GM23338 (cell line): ENCODE results near the gene RNF115. TPM values are rescaled to one million over a fixed set of nuclear protein-coding genes. Genes with fewer than 3 reads are reported as not detected.
"Not testable (repeated sequence)": the region's sequence is repeated elsewhere in the genome, so short reads cannot be mapped to it uniquely, and the experiment has no call there.

Experiments
- ATAC-seq: fragments of 200-7000 bp; cut with Tn5 transposase; 3 replicates; pipeline ENCODE4 v1.9.1; 2020
- DNase-seq: peaks from one replicate; pipeline ENCODE4 v3.0.0-alpha.2; 2015; ENCODE audit warnings: low spot score
- H2AFZ ChIP-seq: fragments of 200-600 bp; sonication (generic); 2 replicates; pipeline ENCODE4 v1.8.0; 2016; ENCODE audit warnings: antibody characterized with exemption, mild to moderate bottlenecking, moderate library complexity
- H3F3A ChIP-seq: fragments of 200-600 bp; sonication (generic); replicated peaks from 2 replicates; pipeline ENCODE4 v1.8.0; 2017; ENCODE audit warnings: antibody characterized with exemption, mixed run types, low read depth
- H3K27ac ChIP-seq: fragments of 200-600 bp; sonication (generic); 2 replicates; pipeline ENCODE4 v1.6.1; 2016; ENCODE audit warnings: low read depth
- H3K27me3 ChIP-seq: fragments of 200-600 bp; sonication (generic); 2 replicates; pipeline ENCODE4 v1.8.0; 2016; ENCODE audit warnings: mild to moderate bottlenecking, mixed run types, moderate library complexity; ENCODE audit not compliant: insufficient read depth
- H3K36me3 ChIP-seq: fragments of 200-600 bp; sonication (generic); 2 replicates; pipeline ENCODE4 v1.8.0; 2016; ENCODE audit warnings: mild to moderate bottlenecking; ENCODE audit not compliant: insufficient read depth
- H3K4me1 ChIP-seq: fragments of 200-600 bp; sonication (generic); 2 replicates; pipeline ENCODE4 v1.8.0; 2016; ENCODE audit warnings: mild to moderate bottlenecking, moderate library complexity; ENCODE audit not compliant: insufficient read depth
- H3K4me2 ChIP-seq: fragments of 200-600 bp; sonication (generic); 2 replicates; pipeline ENCODE4 v1.7.1; 2017; ENCODE audit warnings: mixed run types
- H3K4me3 ChIP-seq: fragments of 200-600 bp; sonication (generic); 2 replicates; pipeline ENCODE4 v1.6.1; 2016; ENCODE audit warnings: mixed run types
- H3K79me2 ChIP-seq: fragments of 200-600 bp; sonication (generic); replicated peaks from 2 replicates; pipeline ENCODE4 v1.8.0; 2017; ENCODE audit warnings: mild to moderate bottlenecking; ENCODE audit not compliant: insufficient read depth
- H3K9me2 ChIP-seq: fragments of 200-600 bp; sonication (generic); 2 replicates; pipeline ENCODE4 v1.8.0; 2017; ENCODE audit not compliant: insufficient read depth
- H4K20me1 ChIP-seq: fragments of 200-600 bp; sonication (generic); replicated peaks from 2 replicates; pipeline ENCODE4 v1.8.0; 2017; ENCODE audit warnings: mild to moderate bottlenecking; ENCODE audit not compliant: insufficient read depth
- H3K27ac Mint-ChIP-seq: 2 replicates; pipeline ENCODE4 v1.8.0; 2020; ENCODE audit warnings: inconsistent platforms, mild to moderate bottlenecking, moderate library complexity, mixed read lengths
- H3K27me3 Mint-ChIP-seq: 3 replicates; pipeline ENCODE4 v1.8.0; 2022; ENCODE audit warnings: low read depth, mild to moderate bottlenecking, moderate library complexity, mixed read lengths, inconsistent platforms; ENCODE audit not compliant: insufficient read depth, poor library complexity
- H3K36me3 Mint-ChIP-seq: 3 replicates; pipeline ENCODE4 v1.8.0; 2021; ENCODE audit warnings: low read depth, mild to moderate bottlenecking, inconsistent platforms, moderate library complexity, mixed read lengths
- H3K4me1 Mint-ChIP-seq: 3 replicates; pipeline ENCODE4 v1.8.0; 2020; ENCODE audit warnings: mild to moderate bottlenecking, inconsistent platforms, mixed read lengths
- H3K4me3 Mint-ChIP-seq: 3 replicates; pipeline ENCODE4 v1.8.0; 2021; ENCODE audit warnings: moderate library complexity, mild to moderate bottlenecking, inconsistent platforms, mixed read lengths
- H3K9me3 Mint-ChIP-seq: 3 replicates; pipeline ENCODE4 v1.8.0; 2020; ENCODE audit warnings: moderate library complexity, mild to moderate bottlenecking, inconsistent platforms, mixed read lengths
- CREB1 ChIP-seq: fragments of 250-450 bp; sonication (Bioruptor Pico); IDR thresholded peaks from 2 replicates; pipeline ENCODE4 v1.5.0; 2020; ENCODE audit warnings: low read depth, mild to moderate bottlenecking, moderate library complexity
- EZH2 ChIP-seq: fragments of 200-600 bp; sonication (generic); IDR thresholded peaks from one replicate; pipeline ENCODE4 v1.8.0; 2017; ENCODE audit warnings: antibody characterized with exemption, mild to moderate bottlenecking, low read depth; ENCODE audit not compliant: unreplicated experiment
- EZH2phosphoT487 ChIP-seq: fragments of 200-600 bp; sonication (generic); IDR thresholded peaks from one replicate; pipeline ENCODE4 v1.8.1; 2018; ENCODE audit warnings: antibody characterized with exemption; ENCODE audit not compliant: unreplicated experiment
- JUNB ChIP-seq: IDR thresholded peaks from one replicate; pipeline ENCODE4 v1.6.1; 2016; ENCODE audit warnings: antibody characterized with exemption; ENCODE audit not compliant: unreplicated experiment
- NANOG ChIP-seq: IDR thresholded peaks from 2 replicates; pipeline ENCODE4 v1.6.1; 2016; ENCODE audit warnings: antibody characterized with exemption, borderline replicate concordance
- POLR2AphosphoS5 ChIP-seq: IDR thresholded peaks from 2 replicates; pipeline ENCODE4 v1.6.1; 2016; ENCODE audit warnings: antibody characterized with exemption, low read depth
- ZNF114 ChIP-seq: fragments of 250-450 bp; sonication (Bioruptor Pico); IDR thresholded peaks from 2 replicates; pipeline ENCODE4 v1.5.0; 2020; ENCODE audit warnings: mild to moderate bottlenecking, moderate library complexity
- ZNF331 ChIP-seq: fragments of 250-450 bp; sonication (Bioruptor Pico); IDR thresholded peaks from 2 replicates; pipeline ENCODE4 v1.5.0; 2020; ENCODE audit warnings: low read depth, mild to moderate bottlenecking, moderate library complexity
- polyA plus RNA-seq: library from polyadenylated mRNA; unstranded; fragments of >200 nt; fragmentation: Nextera tagmentation; extraction: Ambion mirVana; gene quantifications from 2 replicates; pipeline ENCODE4 v1.2.1, GENCODE V29; 2016
- total RNA-seq: library from RNA; depleted of rRNA; stranded (reverse); fragments of >200 nt; shearing (Covaris generic); gene quantifications from 2 replicates; pipeline ENCODE4 v1.2.3, GENCODE V29; 2014
- TF ChIP-seq, protein P1 (sequence below): IDR thresholded peaks from 2 replicates; pipeline ENCODE4 v1.6.1; 2016; ENCODE audit warnings: antibody characterized with exemption
- TF ChIP-seq, protein P2 (sequence below): IDR thresholded peaks from one replicate; pipeline ENCODE4 v1.6.1; 2018; ENCODE audit warnings: antibody characterized with exemption; ENCODE audit not compliant: unreplicated experiment
- TF ChIP-seq, protein P3 (sequence below), 2 experiments: fragments of 200-600 bp in 1 of 2; sonication (generic) in 1 of 2; conservative IDR thresholded peaks; 2 replicates each; pipeline versions ENCODE4 v1.5.1 to v1.6.1; 2016 to 2017; ENCODE audit warnings: antibody characterized with exemption in 2 of 2, low read depth in 2 of 2, mild to moderate bottlenecking in 2 of 2, moderate library complexity in 1 of 2

Gene RNF115
- total and polyA plus RNA-seq, 2 experiments from 2014 or later, result 10.6 to 10.9 TPM

DNA sequence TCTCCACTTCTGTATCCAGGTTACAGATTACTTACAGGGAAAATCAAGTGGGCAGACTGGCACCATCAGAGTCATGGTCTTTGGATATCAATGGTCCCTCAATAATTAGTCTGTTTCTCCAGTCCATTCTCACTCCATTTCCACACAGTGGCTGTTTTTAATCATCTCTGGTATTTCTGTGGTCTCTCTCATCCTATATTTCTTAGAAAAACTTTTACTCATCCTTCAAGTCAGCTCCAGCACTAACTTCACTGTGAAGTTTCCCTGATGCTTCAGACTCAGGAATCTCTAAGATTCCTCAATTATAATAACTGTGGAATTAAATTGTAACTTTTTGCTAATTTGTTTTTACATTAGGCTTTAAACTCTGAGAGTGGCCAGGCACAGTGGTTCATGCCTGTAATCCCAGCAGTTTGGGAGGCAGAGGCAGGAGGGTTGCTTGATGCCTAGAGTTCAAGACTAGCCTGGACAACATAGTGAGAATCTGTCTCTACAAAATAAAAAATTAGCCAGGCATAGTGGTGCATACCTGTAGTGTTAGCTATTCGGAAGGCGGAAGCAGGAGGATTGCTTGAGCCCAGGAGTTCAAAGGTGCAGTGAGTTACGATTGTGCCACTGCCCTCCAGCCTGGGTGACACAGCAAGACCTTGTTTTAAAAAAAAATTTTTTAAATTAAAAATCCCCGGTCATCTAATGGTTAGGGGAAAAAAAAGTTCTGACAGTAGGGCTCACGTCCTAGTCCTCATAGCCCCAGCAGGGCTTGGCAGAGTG lies 94.0 kb downstream of the RNF115 start (continued):
- TF ChIP-seq, protein P1, sequence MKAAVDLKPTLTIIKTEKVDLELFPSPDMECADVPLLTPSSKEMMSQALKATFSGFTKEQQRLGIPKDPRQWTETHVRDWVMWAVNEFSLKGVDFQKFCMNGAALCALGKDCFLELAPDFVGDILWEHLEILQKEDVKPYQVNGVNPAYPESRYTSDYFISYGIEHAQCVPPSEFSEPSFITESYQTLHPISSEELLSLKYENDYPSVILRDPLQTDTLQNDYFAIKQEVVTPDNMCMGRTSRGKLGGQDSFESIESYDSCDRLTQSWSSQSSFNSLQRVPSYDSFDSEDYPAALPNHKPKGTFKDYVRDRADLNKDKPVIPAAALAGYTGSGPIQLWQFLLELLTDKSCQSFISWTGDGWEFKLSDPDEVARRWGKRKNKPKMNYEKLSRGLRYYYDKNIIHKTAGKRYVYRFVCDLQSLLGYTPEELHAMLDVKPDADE, result no peak
- TF ChIP-seq NANOG, result no peak
- TF ChIP-seq CREB1 (CRISPR knock-in tag), result no peak
- TF ChIP-seq, protein P2, sequence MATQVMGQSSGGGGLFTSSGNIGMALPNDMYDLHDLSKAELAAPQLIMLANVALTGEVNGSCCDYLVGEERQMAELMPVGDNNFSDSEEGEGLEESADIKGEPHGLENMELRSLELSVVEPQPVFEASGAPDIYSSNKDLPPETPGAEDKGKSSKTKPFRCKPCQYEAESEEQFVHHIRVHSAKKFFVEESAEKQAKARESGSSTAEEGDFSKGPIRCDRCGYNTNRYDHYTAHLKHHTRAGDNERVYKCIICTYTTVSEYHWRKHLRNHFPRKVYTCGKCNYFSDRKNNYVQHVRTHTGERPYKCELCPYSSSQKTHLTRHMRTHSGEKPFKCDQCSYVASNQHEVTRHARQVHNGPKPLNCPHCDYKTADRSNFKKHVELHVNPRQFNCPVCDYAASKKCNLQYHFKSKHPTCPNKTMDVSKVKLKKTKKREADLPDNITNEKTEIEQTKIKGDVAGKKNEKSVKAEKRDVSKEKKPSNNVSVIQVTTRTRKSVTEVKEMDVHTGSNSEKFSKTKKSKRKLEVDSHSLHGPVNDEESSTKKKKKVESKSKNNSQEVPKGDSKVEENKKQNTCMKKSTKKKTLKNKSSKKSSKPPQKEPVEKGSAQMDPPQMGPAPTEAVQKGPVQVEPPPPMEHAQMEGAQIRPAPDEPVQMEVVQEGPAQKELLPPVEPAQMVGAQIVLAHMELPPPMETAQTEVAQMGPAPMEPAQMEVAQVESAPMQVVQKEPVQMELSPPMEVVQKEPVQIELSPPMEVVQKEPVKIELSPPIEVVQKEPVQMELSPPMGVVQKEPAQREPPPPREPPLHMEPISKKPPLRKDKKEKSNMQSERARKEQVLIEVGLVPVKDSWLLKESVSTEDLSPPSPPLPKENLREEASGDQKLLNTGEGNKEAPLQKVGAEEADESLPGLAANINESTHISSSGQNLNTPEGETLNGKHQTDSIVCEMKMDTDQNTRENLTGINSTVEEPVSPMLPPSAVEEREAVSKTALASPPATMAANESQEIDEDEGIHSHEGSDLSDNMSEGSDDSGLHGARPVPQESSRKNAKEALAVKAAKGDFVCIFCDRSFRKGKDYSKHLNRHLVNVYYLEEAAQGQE, result no peak
- no peak for TF ChIP-seq ZNF114
- TF ChIP-seq POLR2AphosphoS5, result no peak
- no peak for TF ChIP-seq ZNF331
- no peak for TF ChIP-seq EZH2
- no peak for TF ChIP-seq JUNB
- no peak for TF ChIP-seq EZH2phosphoT487
- TF ChIP-seq, protein P3, sequence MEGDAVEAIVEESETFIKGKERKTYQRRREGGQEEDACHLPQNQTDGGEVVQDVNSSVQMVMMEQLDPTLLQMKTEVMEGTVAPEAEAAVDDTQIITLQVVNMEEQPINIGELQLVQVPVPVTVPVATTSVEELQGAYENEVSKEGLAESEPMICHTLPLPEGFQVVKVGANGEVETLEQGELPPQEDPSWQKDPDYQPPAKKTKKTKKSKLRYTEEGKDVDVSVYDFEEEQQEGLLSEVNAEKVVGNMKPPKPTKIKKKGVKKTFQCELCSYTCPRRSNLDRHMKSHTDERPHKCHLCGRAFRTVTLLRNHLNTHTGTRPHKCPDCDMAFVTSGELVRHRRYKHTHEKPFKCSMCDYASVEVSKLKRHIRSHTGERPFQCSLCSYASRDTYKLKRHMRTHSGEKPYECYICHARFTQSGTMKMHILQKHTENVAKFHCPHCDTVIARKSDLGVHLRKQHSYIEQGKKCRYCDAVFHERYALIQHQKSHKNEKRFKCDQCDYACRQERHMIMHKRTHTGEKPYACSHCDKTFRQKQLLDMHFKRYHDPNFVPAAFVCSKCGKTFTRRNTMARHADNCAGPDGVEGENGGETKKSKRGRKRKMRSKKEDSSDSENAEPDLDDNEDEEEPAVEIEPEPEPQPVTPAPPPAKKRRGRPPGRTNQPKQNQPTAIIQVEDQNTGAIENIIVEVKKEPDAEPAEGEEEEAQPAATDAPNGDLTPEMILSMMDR (conservative IDR thresholded peaks at IDR 0.05; ENCODE audit: low read depth in 2 of 2), result no peak

DNA sequence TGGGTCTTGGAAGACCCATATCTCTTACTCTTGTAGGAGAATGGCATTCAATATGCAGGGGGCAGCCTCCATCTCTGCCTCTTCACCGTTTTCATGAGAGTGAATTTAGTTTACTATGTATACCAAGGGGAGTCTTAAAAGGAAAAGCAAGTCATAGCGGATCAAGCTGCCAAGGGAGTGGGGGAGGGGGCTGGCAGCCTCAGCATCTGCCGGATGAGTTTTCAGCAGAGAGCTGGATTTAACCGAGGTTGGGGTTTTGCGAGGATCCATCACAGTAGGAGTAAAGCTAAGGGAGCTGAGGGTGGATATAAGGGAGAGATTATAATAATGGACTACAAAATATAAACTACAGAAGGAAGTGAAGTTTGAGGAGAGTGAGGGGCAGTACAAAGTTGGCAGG lies 94.7 kb downstream of the RNF115 start:
- no peaks in the 10 kb centered on the region for H3K27me3 ChIP-seq
- H3K4me3 ChIP-seq, result no peak overlapping the region
- no peak overlapping the region; the same call in 1 of the 2 replicates for H3K27ac Mint-ChIP-seq
- H3K4me1 Mint-ChIP-seq, result peaks cover 23% of the 10 kb centered on the region
- H3K79me2 ChIP-seq, result no peaks in the 10 kb centered on the region
- 0 out of 2 replicates have a peak, but pooled peaks cover 6% of the 10 kb centered on the region for H3K4me1 ChIP-seq
- H3K4me3 Mint-ChIP-seq, result no peak overlapping the region
- no peaks in the 10 kb centered on the region for H3K36me3 Mint-ChIP-seq
- H3F3A ChIP-seq, result no peaks in the 10 kb centered on the region
- H3K27me3 Mint-ChIP-seq, result peaks cover 8% of the 10 kb centered on the region
- no peaks in the 10 kb centered on the region for H3K9me2 ChIP-seq
- no peak overlapping the region; the same call in 1 of the 2 replicates for H2AFZ ChIP-seq
- no peaks in the 10 kb centered on the region for H3K9me3 Mint-ChIP-seq
- no peak for TF ChIP-seq JUNB
- H3K36me3 ChIP-seq, result no peaks in the 10 kb centered on the region
- no peak overlapping the region for H3K27ac ChIP-seq
- peak; percentile 39 for ATAC-seq
- H3K4me2 ChIP-seq, result no peak overlapping the region
- H4K20me1 ChIP-seq, result 0 out of 2 replicates have a peak, but pooled peaks cover under 1% of the 10 kb centered on the region
- no peak for DNase-seq

- not testable (repeated sequence) for H3K4me2 ChIP-seq, H3K4me3 Mint-ChIP-seq, H2AFZ ChIP-seq, H3K27me3 Mint-ChIP-seq, H3K27ac ChIP-seq, H3K9me3 Mint-ChIP-seq, DNase-seq, H3K27me3 ChIP-seq, H3K27ac Mint-ChIP-seq, H3K79me2 ChIP-seq, H4K20me1 ChIP-seq, H3K36me3 Mint-ChIP-seq, H3F3A ChIP-seq, ATAC-seq, H3K36me3 ChIP-seq, H3K9me2 ChIP-seq, H3K4me3 ChIP-seq, H3K4me1 ChIP-seq
- peaks cover 15% of the 10 kb centered on the region for H3K4me1 Mint-ChIP-seq
Measured at GRCh38 chr1:145726193-145726592, 97.7 kb downstream of the RNF115 start.
